HG02763 (cell line): ENCODE data around the gene MTOR.

Experiments
- ATAC-seq: cut with Tn5 transposase; IDR thresholded peaks from one replicate; pipeline ENCODE4 v1.9.1; 2021; ENCODE audit warnings: mild to moderate bottlenecking, moderate library complexity; ENCODE audit not compliant: unreplicated experiment

MTOR gene

DNA sequence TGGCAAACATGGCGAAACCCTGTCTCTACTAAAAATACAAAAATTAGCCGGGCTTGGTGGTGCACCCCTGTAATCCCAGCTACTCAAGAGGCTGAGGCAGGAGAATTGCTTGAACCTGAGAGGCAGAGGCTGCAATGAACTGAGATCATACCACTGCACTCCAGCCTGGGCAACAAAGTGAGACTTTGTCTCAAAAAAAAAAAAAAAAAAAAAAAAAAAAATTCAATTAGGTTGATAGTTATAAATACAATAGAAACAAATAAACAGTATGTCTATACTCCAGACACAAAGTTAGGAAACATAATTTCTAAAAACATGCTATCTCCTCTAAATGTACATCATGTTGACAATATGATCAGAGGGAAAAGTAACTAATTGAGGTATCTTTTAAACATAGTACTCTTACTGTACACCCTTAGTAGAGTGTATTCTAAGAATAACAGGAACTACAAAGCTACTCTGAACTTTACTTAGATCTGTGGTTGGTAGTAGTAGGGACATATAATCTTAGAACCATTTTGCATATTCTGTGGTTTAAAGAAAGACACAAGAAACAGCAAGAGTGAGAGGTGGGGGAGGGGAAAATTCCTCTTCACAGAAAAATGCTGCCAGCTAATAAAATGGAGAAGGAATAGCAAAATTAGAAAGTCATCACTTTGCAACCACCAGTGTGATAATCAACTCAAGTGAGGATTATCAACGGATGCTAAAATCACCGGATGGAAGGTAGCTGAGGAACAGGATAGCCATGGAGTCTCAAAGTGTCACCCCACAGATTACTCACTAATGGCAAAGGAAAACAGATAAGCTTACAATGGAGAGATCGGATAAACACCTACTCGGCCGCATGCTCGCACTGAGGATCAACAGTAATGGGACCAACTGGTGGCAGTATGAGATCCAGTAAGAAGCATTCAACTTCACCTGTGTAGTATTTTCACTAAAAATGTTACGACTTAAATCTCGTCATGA lies 35.0 kb downstream of the MTOR start:
- peak; percentile 63 for ATAC-seq

DNA sequence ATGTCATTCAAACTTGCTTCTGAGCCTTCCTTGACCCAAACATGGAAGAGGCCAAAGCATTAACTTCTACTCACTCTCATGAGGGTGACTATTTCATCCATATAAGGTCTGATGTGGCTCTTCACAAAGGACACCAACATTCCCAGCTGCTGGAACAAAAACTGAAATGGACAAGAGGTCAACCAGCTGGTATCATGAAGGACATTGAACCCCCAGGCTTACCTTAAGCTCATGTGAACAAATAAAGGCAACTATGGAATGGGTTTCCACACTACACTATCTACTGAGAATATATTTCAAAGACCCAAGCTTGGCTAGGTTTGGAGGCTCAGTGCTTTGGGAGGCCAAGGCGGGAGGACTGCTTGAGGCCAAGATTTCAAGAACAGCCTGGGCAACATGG lies 46.3 kb downstream of the MTOR start:
- ATAC-seq, result no peak

DNA sequence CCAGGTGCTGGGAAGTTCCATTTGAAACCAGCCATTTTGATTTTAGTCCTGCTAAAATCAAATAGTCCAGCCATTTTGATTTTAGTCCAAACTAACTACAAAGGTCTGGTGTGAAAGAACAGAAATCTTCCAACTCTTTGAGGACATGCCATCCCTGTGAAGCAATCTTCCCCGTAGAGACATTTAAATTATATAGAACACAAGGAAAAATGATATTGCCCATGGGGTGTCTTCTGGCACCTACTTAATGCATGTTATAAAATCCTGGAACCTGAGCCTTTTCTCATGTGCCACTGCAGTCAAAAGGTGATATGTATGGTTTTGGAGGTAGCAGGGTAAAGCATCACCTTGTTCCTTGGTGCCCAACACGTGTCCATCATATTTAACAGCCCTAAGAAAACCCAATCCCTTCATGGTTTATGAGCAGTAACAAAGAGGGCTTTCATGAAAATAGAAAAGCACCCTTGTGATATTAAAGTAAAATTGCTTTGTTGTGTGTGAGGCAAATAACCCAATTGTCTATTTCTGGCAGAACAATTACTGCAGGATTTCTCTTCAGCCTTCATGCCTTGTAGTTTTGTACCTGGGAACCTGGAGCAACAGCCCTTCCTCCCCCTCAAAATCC lies 46.9 kb downstream of the MTOR start:
- no peak for ATAC-seq

DNA sequence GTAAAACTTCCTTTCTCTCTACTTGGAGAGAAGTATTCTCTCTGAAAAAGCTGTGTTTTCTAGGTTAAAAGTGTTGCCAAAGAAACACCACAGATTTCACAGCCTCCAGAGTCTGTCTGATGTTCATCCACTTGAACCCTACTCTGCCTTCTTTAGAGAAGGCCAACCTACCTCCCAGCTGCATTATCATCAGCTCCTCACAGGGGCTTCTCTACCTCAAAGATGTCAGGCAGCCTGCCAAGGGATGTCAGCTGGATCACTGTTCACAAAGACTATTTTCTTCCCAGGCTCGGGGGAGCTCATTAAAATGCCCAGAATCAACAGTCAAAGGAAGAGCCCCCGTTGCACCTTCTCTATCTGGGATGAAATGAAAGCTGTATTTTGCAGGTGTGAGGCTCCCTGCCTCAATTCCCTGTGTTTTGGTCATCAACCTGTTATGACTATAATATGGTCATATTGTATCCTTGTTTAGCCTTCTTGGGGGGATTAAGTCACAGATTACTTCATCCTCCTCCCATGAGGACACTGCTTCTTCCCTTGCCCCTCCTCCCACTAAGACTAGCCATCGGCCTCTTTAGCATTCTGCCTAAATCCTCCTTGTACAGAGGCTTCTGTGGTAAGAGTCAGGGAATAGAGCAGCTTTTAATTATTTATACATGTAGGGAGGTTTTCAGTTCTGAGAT lies 47.5 kb downstream of the MTOR start:
- no peak for ATAC-seq

DNA sequence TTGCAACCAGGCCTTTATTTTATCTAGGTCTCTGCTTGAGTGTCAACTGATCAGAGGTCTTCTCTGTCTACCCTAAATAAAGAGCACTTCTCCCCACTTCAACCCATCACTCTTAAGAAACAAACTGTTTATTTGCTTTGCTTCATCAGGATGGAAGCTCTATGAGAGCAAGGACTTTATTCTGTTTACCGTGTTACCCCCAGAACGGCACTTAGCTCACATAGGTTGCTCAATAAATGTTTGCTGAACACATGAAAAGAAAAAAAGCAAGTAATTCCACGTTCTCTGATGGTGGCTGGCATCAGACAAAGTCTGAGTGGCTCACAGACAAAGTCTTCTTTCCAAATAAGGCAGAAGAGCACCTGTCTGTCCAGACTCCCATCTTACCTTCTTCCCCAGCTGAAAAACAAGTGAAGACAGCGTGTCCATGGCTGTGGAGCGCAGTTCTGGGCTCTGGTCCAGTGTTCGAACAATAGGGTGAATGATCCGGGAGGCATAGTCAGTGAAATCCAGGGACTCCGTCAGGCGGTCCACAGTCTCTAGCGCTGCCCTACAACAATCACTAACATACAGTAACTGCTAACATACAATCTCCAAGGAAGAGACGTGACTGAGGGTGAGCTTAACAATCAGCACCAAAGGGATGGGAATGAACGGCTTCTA lies 50.3 kb downstream of the MTOR start:
- ATAC-seq, result no peak

DNA sequence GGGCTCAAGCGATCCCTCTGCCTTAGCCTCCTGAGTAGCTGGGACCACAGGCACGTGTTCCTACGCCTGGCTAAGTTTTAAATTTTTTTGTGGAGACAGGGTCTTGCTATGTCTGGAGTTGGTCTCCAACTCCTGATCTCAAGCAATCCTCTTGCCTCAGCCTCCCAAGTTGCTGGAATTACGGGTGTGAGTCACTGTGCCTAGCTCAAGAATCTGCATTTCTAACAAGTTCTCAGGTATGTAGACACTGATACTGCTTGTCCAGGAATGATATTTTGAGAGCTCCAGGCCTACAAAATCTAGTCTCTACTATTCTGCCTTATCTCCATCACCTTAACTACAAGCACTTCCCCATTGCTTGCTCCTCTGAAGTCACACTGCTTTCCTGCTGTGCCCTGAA lies 50.9 kb downstream of the MTOR start:
- ATAC-seq, result no peak

DNA sequence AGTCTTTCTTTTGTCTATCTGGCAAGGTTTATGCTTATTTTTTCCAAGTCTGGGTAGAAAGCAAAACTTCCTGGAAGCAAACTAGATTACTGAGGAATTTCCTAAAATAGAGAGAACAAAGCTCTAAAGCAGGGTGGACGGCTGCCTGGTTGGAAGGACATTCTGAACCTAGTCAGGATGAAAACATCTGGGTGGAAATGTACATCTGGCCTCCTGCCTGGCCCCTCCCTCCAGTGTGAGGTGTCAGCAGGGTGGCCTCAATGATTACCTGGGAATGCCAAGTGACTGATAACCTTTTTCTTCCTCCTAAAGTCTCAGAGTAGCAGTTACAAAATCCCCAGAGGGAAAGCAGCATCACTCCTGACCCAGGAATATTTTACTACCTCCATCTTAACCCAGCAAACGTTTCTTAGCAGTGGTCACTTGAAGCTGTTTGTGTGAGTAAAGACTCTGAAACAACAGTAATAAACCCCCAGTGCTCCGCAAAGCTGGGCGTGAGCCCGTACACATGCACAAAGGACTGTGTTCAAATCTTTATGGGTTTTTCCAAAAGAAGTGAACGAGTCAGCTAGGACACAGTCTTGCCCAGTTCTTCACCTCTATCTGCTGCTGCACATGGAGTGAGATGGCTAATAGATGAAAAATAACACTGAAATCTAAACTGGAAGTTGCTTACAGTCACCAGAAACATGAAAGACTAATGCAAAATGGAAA lies 54.3 kb downstream of the MTOR start:
- ATAC-seq, result no peak

DNA sequence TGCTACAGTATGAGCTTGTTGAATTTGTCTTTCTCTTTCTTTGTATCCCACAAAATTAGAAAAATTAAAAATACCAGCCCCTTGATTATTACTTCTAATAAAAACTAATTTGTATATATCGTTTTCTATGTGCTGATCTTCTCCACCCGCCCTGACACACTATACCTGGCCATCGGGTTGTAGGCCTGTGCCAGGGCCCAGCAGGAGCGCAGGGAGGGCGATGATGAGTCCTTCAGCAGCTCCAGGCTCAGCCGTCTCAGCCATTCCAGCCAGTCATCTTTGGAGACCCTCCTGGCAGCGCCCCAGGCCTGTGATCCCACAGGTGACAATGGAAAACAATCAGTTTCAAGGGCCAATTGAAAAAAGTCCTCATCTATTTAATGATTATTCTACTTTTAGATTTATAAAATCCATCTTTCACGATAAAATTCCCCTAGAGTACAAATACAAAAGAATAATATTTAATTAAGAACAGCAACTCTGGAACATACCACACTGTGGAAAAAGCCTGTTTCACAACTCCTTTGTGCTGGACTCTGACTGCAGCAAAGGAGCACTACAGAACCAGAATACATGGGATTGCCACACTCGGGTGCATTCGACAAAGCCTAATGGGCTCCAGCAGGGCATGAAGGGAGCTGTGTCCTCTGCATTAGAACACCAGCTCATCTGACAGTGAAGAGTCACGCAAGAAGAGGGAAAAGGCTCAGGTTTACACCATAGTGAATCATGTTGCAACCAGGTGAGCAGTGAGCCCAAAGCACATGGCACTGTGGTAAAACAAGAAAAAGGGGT lies 57.8 kb downstream of the MTOR start:
- ATAC-seq, result no peak

DNA sequence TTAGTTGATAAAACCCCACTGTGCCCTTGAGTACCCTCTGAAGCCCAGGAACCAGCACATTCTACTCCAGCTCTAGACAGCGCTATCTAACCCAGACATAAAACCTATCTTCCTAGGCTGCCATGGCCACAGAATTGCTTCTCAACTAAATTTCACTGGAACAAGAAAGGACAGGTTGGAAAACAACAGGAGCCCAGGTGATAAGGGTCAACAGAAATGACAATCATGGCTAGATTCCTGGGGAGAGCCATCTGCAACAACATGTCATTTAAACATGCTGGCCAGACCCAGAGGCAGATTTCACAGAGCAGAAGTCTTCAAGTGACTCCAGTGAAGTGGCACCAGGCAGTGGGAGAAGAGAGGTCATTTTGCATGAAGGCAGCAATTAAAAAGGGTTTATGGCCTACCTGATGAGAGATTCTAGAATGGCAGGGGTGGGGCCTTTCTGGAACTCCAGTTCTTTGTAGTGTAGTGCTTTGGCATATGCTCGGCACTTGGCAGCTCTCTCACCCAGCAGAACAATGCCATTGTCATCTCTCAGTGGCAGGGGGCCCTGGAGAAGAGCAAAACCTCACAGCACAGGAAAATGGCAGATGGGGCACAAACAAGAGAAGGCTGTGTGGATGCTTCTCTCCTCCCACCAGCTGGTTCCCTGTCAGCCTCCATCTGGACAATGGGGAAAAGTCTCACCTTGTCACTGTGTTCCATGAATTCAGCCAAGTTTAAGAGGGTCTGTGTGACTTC lies 63.3 kb downstream of the MTOR start:
- ATAC-seq, result no peak

DNA sequence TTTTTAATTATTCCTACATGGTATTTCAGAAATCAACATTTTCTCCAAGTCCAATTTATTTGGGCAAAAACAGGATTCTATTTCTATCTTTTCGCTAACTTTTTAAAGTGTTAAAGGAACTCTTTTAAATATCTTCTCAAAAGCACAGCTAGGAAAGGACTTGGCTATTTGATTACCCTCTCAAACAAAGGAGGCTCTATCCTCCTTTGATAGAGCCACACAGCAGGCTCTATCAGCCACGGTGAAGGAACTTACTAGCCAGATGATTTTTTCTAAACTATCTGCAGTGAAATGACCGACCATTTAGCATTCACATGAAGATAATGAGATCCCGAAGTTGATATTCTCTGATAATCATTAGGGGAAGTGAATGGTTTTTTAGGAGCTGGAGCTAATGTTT lies 64.1 kb downstream of the MTOR start:
- ATAC-seq, result no peak

DNA sequence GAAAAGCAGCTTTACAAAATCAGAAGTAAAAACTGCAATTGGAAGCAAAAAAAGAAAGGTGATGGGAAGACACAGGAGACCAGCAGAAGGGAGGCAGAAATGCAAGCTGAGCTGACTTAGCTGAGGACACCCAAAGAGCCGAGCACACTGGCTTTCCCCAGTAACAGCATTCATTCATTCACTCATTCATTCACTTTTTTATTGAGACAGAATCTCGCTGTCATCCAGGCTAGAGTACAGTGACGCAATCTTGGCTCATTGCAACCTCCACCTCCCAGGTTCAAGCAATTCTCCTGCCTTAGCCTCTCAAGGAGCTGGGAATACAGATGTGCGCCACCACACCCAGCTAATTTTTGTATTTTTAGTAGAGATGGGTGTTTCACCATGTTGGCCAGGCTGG lies 65.0 kb downstream of the MTOR start:
- no peak for ATAC-seq

DNA sequence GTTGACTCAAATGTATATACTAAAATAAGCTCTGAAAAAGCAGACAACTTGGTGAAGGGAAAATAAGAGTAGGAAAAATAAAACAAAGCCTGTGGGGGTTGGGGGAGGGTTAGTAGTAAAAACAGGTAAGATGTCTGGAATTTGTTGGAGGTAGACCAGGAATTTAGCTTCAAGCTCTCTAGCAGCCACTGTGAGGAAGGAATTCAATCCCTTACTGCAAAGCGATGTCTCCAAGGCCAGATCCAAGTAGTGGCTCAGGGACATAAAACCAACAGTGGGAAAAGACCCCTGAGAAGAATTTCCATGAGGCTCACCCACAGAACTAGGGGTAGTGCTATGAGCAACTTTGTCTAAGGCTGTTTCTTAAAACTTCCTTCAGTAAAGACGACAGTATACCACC lies 65.4 kb downstream of the MTOR start:
- ATAC-seq, result no peak

DNA sequence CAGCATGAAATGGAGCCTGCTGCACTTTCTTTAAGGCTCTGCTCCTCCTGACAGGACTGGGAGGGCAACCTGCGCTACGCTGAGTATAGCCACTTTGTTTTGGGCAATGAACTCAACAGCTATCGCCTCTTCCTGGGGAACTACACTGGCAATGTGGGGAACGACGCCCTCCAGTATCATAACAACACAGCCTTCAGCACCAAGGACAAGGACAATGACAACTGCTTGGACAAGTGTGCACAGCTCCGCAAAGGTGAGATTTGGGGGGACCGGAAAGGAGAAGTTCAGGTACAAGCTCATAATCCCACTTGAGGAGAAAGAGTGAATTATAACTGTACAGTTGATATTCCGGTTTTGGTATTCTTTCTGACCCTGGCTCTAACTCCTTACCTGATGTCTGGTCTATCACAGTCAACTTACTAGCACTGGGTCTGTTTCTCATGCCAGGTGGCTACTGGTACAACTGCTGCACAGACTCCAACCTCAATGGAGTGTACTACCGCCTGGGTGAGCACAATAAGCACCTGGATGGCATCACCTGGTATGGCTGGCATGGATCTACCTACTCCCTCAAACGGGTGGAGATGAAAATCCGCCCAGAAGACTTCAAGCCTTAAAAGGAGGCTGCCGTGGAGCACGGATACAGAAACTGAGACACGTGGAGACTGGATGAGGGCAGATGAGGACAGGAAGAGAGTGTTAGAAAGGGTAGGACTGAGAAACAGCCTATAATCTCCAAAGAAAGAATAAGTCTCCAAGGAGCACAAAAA lies 67.8 kb downstream of the MTOR start:
- ATAC-seq, result no peak

DNA sequence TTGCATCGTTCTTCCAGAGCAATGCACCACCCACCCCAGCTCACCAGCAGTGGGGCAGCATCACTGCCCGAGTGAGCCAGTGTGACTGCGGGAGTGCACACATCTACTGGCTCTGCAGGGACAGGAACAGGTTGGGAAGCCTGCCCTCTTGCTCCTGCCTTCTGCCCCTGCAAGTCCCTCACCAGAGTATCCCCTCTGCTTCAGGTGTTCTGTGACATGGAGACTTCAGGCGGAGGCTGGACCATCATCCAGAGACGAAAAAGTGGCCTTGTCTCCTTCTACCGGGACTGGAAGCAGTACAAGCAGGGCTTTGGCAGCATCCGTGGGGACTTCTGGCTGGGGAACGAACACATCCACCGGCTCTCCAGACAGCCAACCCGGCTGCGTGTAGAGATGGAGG lies 69.0 kb downstream of the MTOR start:
- no peak for ATAC-seq

DNA sequence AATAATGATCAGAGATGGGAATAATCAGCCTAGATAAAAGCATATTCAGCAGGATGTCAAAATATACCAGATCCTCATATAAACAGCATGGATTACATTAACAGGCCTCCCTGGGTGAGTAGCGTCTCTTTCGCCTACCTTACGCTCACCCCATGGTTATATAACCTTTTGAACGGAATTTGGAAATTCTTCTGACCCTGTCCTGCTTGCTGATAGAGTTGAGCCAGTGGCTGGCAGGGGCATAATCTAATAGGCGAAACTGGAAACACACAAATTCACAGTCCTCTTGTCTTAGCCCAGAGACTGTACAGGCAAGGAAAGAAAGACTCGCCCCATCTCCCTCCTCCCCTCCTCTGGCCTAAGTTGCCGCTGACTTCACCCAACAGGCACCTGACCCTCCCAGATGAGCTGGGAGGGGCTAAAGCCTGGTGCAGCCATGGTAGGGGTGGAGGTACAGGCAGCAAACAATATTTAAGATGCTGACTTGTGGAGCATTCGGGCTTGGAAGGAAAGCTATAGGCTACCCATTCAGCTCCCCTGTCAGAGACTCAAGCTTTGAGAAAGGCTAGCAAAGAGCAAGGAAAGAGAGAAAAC lies 73.4 kb downstream of the MTOR start, which contains the start of gene ANGPTL7:
TSS of gene ANGPTL7 (plus strand) at position 498 of the 594 bp plus-strand sequence. CDS start 225 bp downstream, outside the sequence.
- ATAC-seq, result no peak

DNA sequence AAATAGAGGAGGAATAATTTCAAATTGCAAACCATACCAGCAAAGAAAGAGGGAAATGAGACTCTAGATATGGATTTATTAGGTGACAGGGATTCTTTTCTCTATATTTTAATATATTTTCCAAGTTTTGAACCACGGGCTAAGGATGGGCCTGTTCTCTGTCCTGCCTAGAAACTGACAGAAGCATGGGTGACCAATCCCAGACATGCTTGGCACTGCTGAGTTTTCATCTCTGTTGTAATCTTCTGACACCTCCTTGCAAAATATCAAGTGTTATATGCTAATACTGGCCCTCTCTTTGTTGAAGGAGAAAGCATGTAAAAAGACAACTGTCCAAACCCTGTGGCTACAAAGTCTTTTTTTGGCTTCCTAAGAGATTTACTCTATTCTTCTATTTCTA lies 74.0 kb downstream of the MTOR start:
- ATAC-seq, result no peak

DNA sequence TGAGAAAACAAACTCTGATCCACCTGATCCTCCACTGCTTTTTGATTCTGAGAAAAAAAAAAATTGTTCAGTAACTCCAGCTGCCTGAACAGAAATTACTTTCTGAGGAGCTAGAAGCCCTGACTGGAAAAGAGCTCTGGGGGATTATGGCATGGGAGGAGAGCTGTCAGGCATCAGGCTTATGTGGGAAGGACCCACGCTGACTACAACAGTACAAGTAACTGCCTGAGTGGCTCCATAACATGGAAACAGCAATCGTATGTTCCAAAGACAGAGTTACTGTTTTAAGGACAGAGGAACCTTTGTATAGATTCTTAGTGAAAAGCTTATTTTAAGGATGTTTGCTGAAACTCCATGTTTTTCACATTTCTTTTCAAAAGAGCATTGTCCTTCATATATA lies 74.4 kb downstream of the MTOR start:
- ATAC-seq, result no peak

DNA sequence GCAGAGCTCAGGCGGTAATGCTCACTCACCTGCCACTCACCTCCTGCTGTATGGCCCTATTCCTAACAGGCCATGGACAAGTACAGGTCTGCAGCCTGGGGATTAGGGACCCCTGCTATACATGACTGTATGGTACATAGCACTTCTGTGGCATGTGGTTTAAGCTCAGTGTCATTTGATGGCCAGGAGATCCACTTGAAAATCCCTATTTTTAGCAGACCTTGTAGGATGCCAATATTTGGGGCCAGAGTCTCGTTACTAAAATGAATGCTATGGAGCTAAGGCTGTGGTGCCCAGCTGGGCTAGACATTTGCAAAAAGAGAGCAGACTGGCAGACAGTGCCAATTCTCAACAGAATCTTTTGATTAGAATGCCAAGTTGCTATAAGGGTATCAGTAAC lies 74.9 kb downstream of the MTOR start:
- ATAC-seq, result no peak
